Ascending aorta (tissue), 2 donors: ENCODE measurements around the gene MET. TPM values are rescaled to one million over a fixed set of nuclear protein-coding genes. Genes with fewer than 3 reads are reported as not detected.

Source experiments
- DNase-seq, 2 donors: peaks; one replicate each; pipeline ENCODE4 v3.0.0-alpha.2; 2019; ENCODE audit warnings: low spot score in 2 of 2
- H3K27ac ChIP-seq, 2 donors: fragments of 200-600 bp; sonication (generic); one replicate each; pipeline ENCODE4 v1.5.1; 2016 to 2017; ENCODE audit warnings: mild to moderate bottlenecking in 1 of 2
- H3K27me3 ChIP-seq: fragments of 200-600 bp; sonication (generic); one replicate; pipeline ENCODE4 v1.5.1; 2017
- H3K36me3 ChIP-seq, 2 donors: fragments of 200-600 bp; sonication (generic); one replicate each; pipeline ENCODE4 v1.5.1; 2016
- H3K4me1 ChIP-seq, 2 donors: fragments of 200-600 bp; sonication (generic); one replicate each; pipeline ENCODE4 v1.5.1; 2016 to 2017; ENCODE audit warnings: mild to moderate bottlenecking in 1 of 2
- H3K4me3 ChIP-seq, 2 donors: fragments of 200-600 bp; sonication (generic); one replicate each; pipeline ENCODE4 v1.5.1; 2016 to 2017; ENCODE audit warnings: mild to moderate bottlenecking in 1 of 2
- H3K9me3 ChIP-seq, 2 donors: fragments of 200-600 bp; sonication (generic); one replicate each; pipeline ENCODE4 v1.5.1; 2016
- intact Hi-C: fragments of 100-400 bp; cut with DNase I; formaldehyde crosslinking; loops from one replicate; pipeline ENCODE4 v1.15.1; 2023
- total RNA-seq: library from RNA; depleted of rRNA; stranded (reverse); fragments of >200 nt; gene quantifications from one replicate; pipeline ENCODE4 v1.1.0, GENCODE V29; 2016
- TF ChIP-seq, protein P1 (sequence below), 3 experiments: fragments of 200-600 bp in 2 of 3; fragments of 450-650 bp in 1 of 3; sonication (generic) in 2 of 3; IDR thresholded peaks; one replicate each; pipeline ENCODE4 v1.5.1; 2016 to 2019; ENCODE audit warnings: antibody characterized with exemption in 3 of 3, mild to moderate bottlenecking in 1 of 3, moderate library complexity in 1 of 3

MET gene
- total RNA-seq, 1 donor from 2014 or later: 29.5 TPM

- no peaks in the 10 kb centered on the region for H3K9me3 ChIP-seq
- DNase-seq: no peak
- H3K27ac ChIP-seq: peak overlapping the region in 1 of 2 donors; percentile 41
- no peak overlapping the region for H3K4me3 ChIP-seq
- peaks cover 0 to 32% of the 10 kb centered on the region in 2 donors for H3K4me1 ChIP-seq
- no peaks in the 10 kb centered on the region for H3K36me3 ChIP-seq
- intact Hi-C loops: loop anchor here (2.0 kb wide), 1 partner anchor 103 kb away; the partner anchor contains the start of gene MET
- no peaks in the 10 kb centered on the region for H3K27me3 ChIP-seq
- TF ChIP-seq, protein P1, sequence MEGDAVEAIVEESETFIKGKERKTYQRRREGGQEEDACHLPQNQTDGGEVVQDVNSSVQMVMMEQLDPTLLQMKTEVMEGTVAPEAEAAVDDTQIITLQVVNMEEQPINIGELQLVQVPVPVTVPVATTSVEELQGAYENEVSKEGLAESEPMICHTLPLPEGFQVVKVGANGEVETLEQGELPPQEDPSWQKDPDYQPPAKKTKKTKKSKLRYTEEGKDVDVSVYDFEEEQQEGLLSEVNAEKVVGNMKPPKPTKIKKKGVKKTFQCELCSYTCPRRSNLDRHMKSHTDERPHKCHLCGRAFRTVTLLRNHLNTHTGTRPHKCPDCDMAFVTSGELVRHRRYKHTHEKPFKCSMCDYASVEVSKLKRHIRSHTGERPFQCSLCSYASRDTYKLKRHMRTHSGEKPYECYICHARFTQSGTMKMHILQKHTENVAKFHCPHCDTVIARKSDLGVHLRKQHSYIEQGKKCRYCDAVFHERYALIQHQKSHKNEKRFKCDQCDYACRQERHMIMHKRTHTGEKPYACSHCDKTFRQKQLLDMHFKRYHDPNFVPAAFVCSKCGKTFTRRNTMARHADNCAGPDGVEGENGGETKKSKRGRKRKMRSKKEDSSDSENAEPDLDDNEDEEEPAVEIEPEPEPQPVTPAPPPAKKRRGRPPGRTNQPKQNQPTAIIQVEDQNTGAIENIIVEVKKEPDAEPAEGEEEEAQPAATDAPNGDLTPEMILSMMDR (IDR thresholded peaks at IDR 0.05): no peak
Measured at GRCh38 chr7:116776046-116776445, 104.0 kb downstream of the MET start.

DNA sequence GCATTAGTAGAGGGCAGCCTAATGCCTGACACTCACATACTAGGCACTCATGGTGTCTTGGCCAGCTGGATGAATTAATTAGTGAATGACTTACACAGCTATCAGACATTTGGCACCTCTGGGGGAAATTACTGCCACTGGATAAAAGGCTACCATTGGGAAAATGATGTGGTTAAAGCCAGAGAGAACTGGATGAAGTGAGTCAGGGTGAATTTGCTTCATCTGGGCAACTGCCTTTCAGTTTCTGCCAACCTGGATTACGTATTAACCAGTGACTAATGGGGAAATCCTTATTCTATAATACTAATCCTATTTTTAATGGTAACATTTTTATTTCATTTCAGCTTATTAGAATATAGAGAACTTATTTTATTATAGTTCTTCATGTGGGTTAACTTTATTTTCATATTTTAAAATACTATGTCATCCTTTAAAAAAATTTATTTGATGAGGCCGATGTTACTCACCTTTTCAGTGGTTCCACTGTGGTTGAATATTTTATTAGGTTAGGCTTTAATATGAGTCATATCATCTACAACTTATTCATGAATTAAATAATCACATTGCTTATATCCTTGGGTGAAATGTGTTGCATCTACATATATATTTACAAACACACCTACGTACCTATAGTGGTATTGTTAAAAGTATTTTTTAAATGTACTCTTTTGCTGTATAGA is 104.8 kb downstream of the MET start:
- TF ChIP-seq, protein P1 (IDR thresholded peaks at IDR 0.05): no peak
- H3K9me3 ChIP-seq: no peaks in the 10 kb centered on the region
- no peak for DNase-seq
- no peak overlapping the region for H3K4me3 ChIP-seq
- no peaks in the 10 kb centered on the region for H3K27me3 ChIP-seq
- peaks cover 0 to 32% of the 10 kb centered on the region in 2 donors for H3K4me1 ChIP-seq
- intact Hi-C loops: loop anchor here (2.0 kb wide), 1 partner anchor 104 kb away; the partner anchor contains the start of gene MET
- H3K36me3 ChIP-seq: no peaks in the 10 kb centered on the region
- H3K27ac ChIP-seq: peak overlapping the region; percentile 31 to 41

DNA sequence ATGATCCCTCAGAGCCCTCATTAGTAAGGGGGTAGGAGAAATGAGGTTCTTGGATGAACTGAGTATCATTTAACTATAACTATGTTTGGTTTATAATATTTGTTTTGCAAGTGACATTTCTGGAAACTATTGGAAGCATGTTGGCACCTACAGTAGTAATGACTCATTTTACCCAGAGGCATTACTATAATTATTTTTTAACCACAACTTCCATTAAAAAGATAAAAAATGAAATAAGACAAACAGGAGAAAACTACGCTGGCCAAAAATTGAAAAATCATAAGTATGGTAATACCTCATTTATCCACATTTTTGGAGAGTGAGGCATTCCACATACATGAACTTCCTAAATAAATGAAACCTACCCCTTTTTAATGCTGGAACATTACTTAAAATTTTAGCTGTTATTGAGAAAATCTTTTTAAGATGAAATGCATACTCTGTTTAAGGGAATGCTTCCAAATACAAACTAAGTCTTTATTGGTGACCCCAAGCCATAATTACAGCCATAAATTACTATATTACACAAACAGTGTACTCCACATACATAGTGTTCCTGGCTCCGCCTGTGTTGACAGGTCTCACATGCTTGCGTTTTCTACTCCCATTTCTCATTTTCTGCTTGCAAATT is 105.8 kb downstream of the MET start:
- H3K9me3 ChIP-seq: no peaks in the 10 kb centered on the region
- peak overlapping the region; percentile 31 to 41 for H3K27ac ChIP-seq
- H3K27me3 ChIP-seq: no peaks in the 10 kb centered on the region
- intact Hi-C loops: loop anchor here (2.0 kb wide), 1 partner anchor 105 kb away; the partner anchor contains the start of gene MET
- no peaks in the 10 kb centered on the region for H3K36me3 ChIP-seq
- no peak overlapping the region for H3K4me3 ChIP-seq
- no peak for DNase-seq
- peaks cover 0 to 43% of the 10 kb centered on the region in 2 donors for H3K4me1 ChIP-seq
- TF ChIP-seq, protein P1 (IDR thresholded peaks at IDR 0.05): no peak

GRCh38 chr7:116779216-116779615 is 107.2 kb downstream of the MET start:
- no peak overlapping the region for H3K4me3 ChIP-seq
- TF ChIP-seq, protein P1 (IDR thresholded peaks at IDR 0.05): no peak
- H3K9me3 ChIP-seq: no peaks in the 10 kb centered on the region
- H3K36me3 ChIP-seq: no peaks in the 10 kb centered on the region
- H3K4me1 ChIP-seq: peaks cover 0 to 43% of the 10 kb centered on the region in 2 donors
- no peaks in the 10 kb centered on the region for H3K27me3 ChIP-seq
- no peak overlapping the region for H3K27ac ChIP-seq
- DNase-seq: no peak
- intact Hi-C loops: no loop called here

- Histone ChIP-seq H3K27ac (peak overlapping the region; percentile 20 to 48), H3K4me3 (no peak overlapping the region), H3K4me1 (peaks cover 0 to 43% of the 10 kb centered on the region in 2 donors), H3K9me3 (no peaks in the 10 kb centered on the region), H3K36me3 (no peaks in the 10 kb centered on the region), H3K27me3 (no peaks in the 10 kb centered on the region)
- TF ChIP-seq, protein P1 (IDR thresholded peaks at IDR 0.05): no peak
- intact Hi-C loops: no loop called here
- no peak for DNase-seq
Measured at GRCh38 chr7:116779931-116780330, 107.9 kb downstream of the MET start.
